BLaER1 (cell line): Measurements from ENCODE around the gene NGRN.
"Not testable (repeated sequence)": the region's sequence is repeated elsewhere in the genome, so short reads cannot be mapped to it uniquely, and the experiment has no call there.

Experiments
- H3K27ac ChIP-seq: shearing (Covaris generic); formaldehyde crosslinking; 2 replicates; pipeline ENCODE4 v1.8.1; 2022
- H3K27me3 ChIP-seq: shearing (Covaris generic); formaldehyde crosslinking; 2 replicates; pipeline ENCODE4 v1.8.1; 2022
- H3K36me3 ChIP-seq: shearing (Covaris generic); formaldehyde crosslinking; 2 replicates; pipeline ENCODE4 v1.8.1; 2022
- H3K4me1 ChIP-seq: shearing (Covaris generic); formaldehyde crosslinking; 2 replicates; pipeline ENCODE4 v1.8.1; 2022
- H3K4me2 ChIP-seq: shearing (Covaris generic); formaldehyde crosslinking; 2 replicates; pipeline ENCODE4 v1.8.1; 2022
- H3K4me3 ChIP-seq: shearing (Covaris generic); formaldehyde crosslinking; 2 replicates; pipeline ENCODE4 v1.8.1; 2022
- H3K9ac ChIP-seq: shearing (Covaris generic); formaldehyde crosslinking; 2 replicates; pipeline ENCODE4 v1.8.1; 2022
- H3K9me3 ChIP-seq: shearing (Covaris generic); formaldehyde crosslinking; 2 replicates; pipeline ENCODE4 v1.8.1; 2022
- H4K20me1 ChIP-seq: shearing (Covaris generic); formaldehyde crosslinking; 2 replicates; pipeline ENCODE4 v1.8.1; 2022
- Cebpa-rat ChIP-seq: shearing (Covaris generic); IDR thresholded peaks from 2 replicates; pipeline ENCODE4 v1.8.1; 2022

The NGRN gene

GRCh38 chr15:90286678-90287077 is 21.2 kb downstream of the NGRN start:
- no peaks in the 10 kb centered on the region for H4K20me1 ChIP-seq
- no peak overlapping the region for H3K4me3 ChIP-seq
- no peaks in the 10 kb centered on the region for H3K36me3 ChIP-seq
- H3K9ac ChIP-seq = 0 out of 2 replicates have a peak overlapping the region, but pooled peaks have one; percentile 60
- H3K9me3 ChIP-seq = no peaks in the 10 kb centered on the region
- no peaks in the 10 kb centered on the region for H3K27me3 ChIP-seq
- H3K4me2 ChIP-seq = peak overlapping the region; percentile 71
- H3K27ac ChIP-seq = no peak overlapping the region
- TF ChIP-seq Cebpa-rat = no peak
- peaks cover 24% of the 10 kb centered on the region for H3K4me1 ChIP-seq

GRCh38 chr15:90287101-90287500 is 21.6 kb downstream of the NGRN start:
- H3K9ac ChIP-seq = peak overlapping the region; percentile 60; the same call in 1 of the 2 replicates
- peaks cover 28% of the 10 kb centered on the region for H3K4me1 ChIP-seq
- H3K27me3 ChIP-seq = no peaks in the 10 kb centered on the region
- no peaks in the 10 kb centered on the region for H4K20me1 ChIP-seq
- no peaks in the 10 kb centered on the region for H3K36me3 ChIP-seq
- TF ChIP-seq Cebpa-rat = no peak
- no peaks in the 10 kb centered on the region for H3K9me3 ChIP-seq
- H3K27ac ChIP-seq = 0 out of 2 replicates have a peak overlapping the region, but pooled peaks have one; percentile 23
- H3K4me2 ChIP-seq = peak overlapping the region; percentile 71
- no peak overlapping the region for H3K4me3 ChIP-seq

- Histone ChIP-seq H3K4me1 (peaks cover 29% of the 10 kb centered on the region), H3K4me2 (no peak overlapping the region), H3K9me3 (no peaks in the 10 kb centered on the region), H3K27me3 (no peaks in the 10 kb centered on the region), H3K9ac (no peak overlapping the region), H3K27ac (no peak overlapping the region), H4K20me1 (no peaks in the 10 kb centered on the region), H3K4me3 (no peak overlapping the region), H3K36me3 (no peaks in the 10 kb centered on the region)
- TF ChIP-seq Cebpa-rat = no peak
These were observed 22.5 kb downstream of the NGRN start for GRCh38 chr15:90287946-90288345.

GRCh38 chr15:90291679-90292356 is 26.3 kb downstream of the NGRN start:
- no peak for TF ChIP-seq Cebpa-rat
- H3K4me2 ChIP-seq = no peak overlapping the region
- no peaks in the 10 kb centered on the region for H4K20me1 ChIP-seq
- no peak overlapping the region for H3K9ac ChIP-seq
- no peaks in the 10 kb centered on the region for H3K27me3 ChIP-seq
- no peak overlapping the region for H3K4me3 ChIP-seq
- H3K36me3 ChIP-seq = no peaks in the 10 kb centered on the region
- H3K27ac ChIP-seq = no peak overlapping the region
- H3K4me1 ChIP-seq = peaks cover 50% of the 10 kb centered on the region
- H3K9me3 ChIP-seq = no peaks in the 10 kb centered on the region

GRCh38 chr15:90293040-90293810 is 27.8 kb downstream of the NGRN start:
- not testable (repeated sequence) for H4K20me1 ChIP-seq, H3K4me3 ChIP-seq, H3K27me3 ChIP-seq, H3K9me3 ChIP-seq, H3K36me3 ChIP-seq, H3K9ac ChIP-seq
- peak overlapping the region; percentile 66 for H3K4me2 ChIP-seq
- H3K4me1 ChIP-seq = peaks cover 43% of the 10 kb centered on the region
- peak overlapping the region; percentile 51; the same call in 1 of the 2 replicates for H3K27ac ChIP-seq

GRCh38 chr15:90294159-90294558 is 28.7 kb downstream of the NGRN start:
- Histone ChIP-seq H4K20me1 (no peaks in the 10 kb centered on the region), H3K4me3 (no peak overlapping the region), H3K27ac (no peak overlapping the region), H3K36me3 (no peaks in the 10 kb centered on the region), H3K4me2 (peak overlapping the region; percentile 66), H3K27me3 (no peaks in the 10 kb centered on the region), H3K9me3 (no peaks in the 10 kb centered on the region), H3K4me1 (peaks cover 43% of the 10 kb centered on the region), H3K9ac (no peak overlapping the region)
- TF ChIP-seq Cebpa-rat = no peak

- TF ChIP-seq Cebpa-rat = no peak
- peaks cover 43% of the 10 kb centered on the region for H3K4me1 ChIP-seq
These were observed 29.3 kb downstream of the NGRN start for GRCh38 chr15:90294601-90295269.

GRCh38 chr15:90295270-90295648 is 29.8 kb downstream of the NGRN start:
- H4K20me1 ChIP-seq = no peaks in the 10 kb centered on the region
- TF ChIP-seq Cebpa-rat = no peak
- no peak overlapping the region for H3K4me3 ChIP-seq
- peaks cover 43% of the 10 kb centered on the region for H3K4me1 ChIP-seq
- no peaks in the 10 kb centered on the region for H3K36me3 ChIP-seq
- H3K27ac ChIP-seq = no peak overlapping the region
- H3K27me3 ChIP-seq = no peaks in the 10 kb centered on the region
- H3K9me3 ChIP-seq = no peaks in the 10 kb centered on the region
- peak overlapping the region; percentile 66 for H3K4me2 ChIP-seq
- H3K9ac ChIP-seq = no peak overlapping the region

More at GRCh38 chr15:90294601-90295269, 29.3 kb downstream of the NGRN start:
- H3K4me3 ChIP-seq = no peak overlapping the region
- H3K27ac ChIP-seq = no peak overlapping the region
- H4K20me1 ChIP-seq = no peaks in the 10 kb centered on the region
- H3K27me3 ChIP-seq = no peaks in the 10 kb centered on the region
- no peaks in the 10 kb centered on the region for H3K36me3 ChIP-seq
- H3K9me3 ChIP-seq = no peaks in the 10 kb centered on the region
- H3K4me2 ChIP-seq = peak overlapping the region; percentile 66
- no peak overlapping the region for H3K9ac ChIP-seq

GRCh38 chr15:90296316-90296884 is 30.9 kb downstream of the NGRN start:
- not testable (repeated sequence) for H3K9ac ChIP-seq, H3K27ac ChIP-seq, H4K20me1 ChIP-seq, H3K4me3 ChIP-seq, H3K4me2 ChIP-seq, H3K9me3 ChIP-seq, H3K36me3 ChIP-seq, H3K27me3 ChIP-seq
- peaks cover 48% of the 10 kb centered on the region for H3K4me1 ChIP-seq

GRCh38 chr15:90297021-90297420 is 31.5 kb downstream of the NGRN start:
- H3K27ac ChIP-seq = no peak overlapping the region
- no peaks in the 10 kb centered on the region for H3K36me3 ChIP-seq
- no peak overlapping the region for H3K9ac ChIP-seq
- no peaks in the 10 kb centered on the region for H3K27me3 ChIP-seq
- TF ChIP-seq Cebpa-rat = no peak
- no peaks in the 10 kb centered on the region for H3K9me3 ChIP-seq
- peaks cover 42% of the 10 kb centered on the region for H3K4me1 ChIP-seq
- H4K20me1 ChIP-seq = no peaks in the 10 kb centered on the region
- no peak overlapping the region for H3K4me3 ChIP-seq
- no peak overlapping the region for H3K4me2 ChIP-seq
